ENCODE measurements around the gene CD226. TPM values are rescaled to one million over a fixed set of nuclear protein-coding genes. Genes with fewer than 3 reads are reported as not detected.

CD226 gene
- total RNA-seq, 1 experiment from 2014 or later, result 1.2 TPM

DNA sequence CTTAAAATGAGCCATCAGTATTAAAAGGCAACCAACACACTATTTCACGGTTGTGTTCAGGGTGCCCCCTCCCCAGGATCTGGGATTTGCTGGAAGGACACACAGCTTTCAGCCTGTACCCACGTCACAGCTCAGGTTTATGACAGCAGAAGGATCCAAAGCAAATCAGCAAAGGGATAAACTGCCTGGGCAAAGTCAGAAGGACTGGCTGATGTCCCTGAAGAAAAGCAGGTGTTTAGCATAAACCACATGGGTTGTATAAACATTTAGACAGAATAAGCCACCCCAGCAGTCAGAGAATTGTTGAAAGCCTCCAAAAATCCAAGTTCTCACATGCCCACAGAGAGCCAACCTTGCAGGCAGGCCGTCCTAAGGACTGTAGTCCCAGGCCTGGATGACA is 63.9 kb downstream of the CD226 start:
- Histone ChIP-seq H3K27ac (ENCODE audit: low read depth, low read length) (no peak overlapping the region), H3K27me3 (ENCODE audit: insufficient read depth, low read length) (no peaks in the 10 kb centered on the region), H3K9ac (ENCODE audit: low read length) (no peak overlapping the region), H3K4me2 (ENCODE audit: low read length) (no peak overlapping the region), H3K4me1 (ENCODE audit: control insufficient read depth in 1 of 2, insufficient read depth in 2 of 2, low read length in 2 of 2) (no peaks in the 10 kb centered on the region), H3K4me3 (replicated peaks in 1 of 2; ENCODE audit: low read depth in 1 of 2, low read length in 2 of 2) (no peak overlapping the region), H3K36me3 (ENCODE audit: control insufficient read depth in 1 of 2, insufficient read depth in 2 of 2, low read length in 2 of 2) (no peaks in the 10 kb centered on the region), H2AFZ (ENCODE audit: low read depth, low read length, poor library complexity, severe bottlenecking) (no peak overlapping the region), H3K79me2 (ENCODE audit: insufficient read depth, low read length) (no peaks in the 10 kb centered on the region), H4K20me1 (ENCODE audit: insufficient read depth) (no peaks in the 10 kb centered on the region), H3K9me2 (ENCODE audit: insufficient read depth) (no peaks in the 10 kb centered on the region), H3K9me3 (ENCODE audit: control insufficient read depth in 1 of 2, insufficient read depth in 1 of 2, low read depth in 1 of 2, low read length in 2 of 2) (no peaks in the 10 kb centered on the region)
- ChIA-PET POLR2A (no interaction called here), RAD21 (ENCODE audit: low non-redundant PET in 1 of 2, low total read pairs in 2 of 2, uncharacterized antibody in 2 of 2, unreplicated experiment in 2 of 2) (no interaction called here), CTCF (no interaction called here)
- ATAC-seq (no peak), DNase-seq (ENCODE audit: low read depth, low spot score) (no peak)
- TF ChIP-seq EZH2 (IDR thresholded peaks at IDR 0.05), result no peak
- TF ChIP-seq, protein P1, sequence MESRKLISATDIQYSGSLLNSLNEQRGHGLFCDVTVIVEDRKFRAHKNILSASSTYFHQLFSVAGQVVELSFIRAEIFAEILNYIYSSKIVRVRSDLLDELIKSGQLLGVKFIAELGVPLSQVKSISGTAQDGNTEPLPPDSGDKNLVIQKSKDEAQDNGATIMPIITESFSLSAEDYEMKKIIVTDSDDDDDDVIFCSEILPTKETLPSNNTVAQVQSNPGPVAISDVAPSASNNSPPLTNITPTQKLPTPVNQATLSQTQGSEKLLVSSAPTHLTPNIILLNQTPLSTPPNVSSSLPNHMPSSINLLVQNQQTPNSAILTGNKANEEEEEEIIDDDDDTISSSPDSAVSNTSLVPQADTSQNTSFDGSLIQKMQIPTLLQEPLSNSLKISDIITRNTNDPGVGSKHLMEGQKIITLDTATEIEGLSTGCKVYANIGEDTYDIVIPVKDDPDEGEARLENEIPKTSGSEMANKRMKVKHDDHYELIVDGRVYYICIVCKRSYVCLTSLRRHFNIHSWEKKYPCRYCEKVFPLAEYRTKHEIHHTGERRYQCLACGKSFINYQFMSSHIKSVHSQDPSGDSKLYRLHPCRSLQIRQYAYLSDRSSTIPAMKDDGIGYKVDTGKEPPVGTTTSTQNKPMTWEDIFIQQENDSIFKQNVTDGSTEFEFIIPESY (IDR thresholded peaks at IDR 0.05; ENCODE audit: extremely low read depth, insufficient replicate concordance, low read length), result no peak
- intact Hi-C loops (cut with micrococcal nuclease), result no loop called here
- no TSS peak for BruUV-seq (replicated peaks)

DNA sequence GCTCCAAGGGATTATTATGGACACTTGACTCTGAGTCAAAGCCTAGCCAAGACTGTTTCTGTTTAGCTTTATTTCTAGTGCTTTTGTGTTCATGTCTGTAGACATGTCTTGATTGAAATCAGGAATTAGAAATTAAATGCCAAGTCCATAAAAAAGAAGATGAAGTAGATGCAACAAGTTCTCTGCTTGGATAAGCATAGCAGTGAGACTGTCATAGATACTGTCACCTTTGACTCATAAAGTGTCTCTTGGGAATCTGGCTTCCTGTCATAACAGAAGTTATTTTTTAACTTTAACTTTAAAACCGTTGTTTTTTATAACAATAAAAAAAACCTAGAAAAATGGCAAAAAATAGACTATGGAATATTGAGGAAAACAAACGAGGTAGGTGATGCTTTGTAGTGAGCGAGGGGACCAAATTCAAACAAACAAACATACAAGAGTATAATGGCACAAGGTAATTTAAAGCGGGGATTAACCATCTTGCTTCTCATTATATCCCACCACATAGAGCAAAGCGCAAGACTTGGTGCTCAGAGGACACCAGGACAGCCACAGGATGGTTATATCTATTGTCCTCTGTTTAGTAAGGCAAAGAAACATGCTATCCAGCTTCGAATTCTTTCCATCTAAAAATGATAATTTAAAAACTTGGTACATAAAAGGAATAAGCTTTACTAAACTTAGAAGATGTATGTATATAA is 64.6 kb downstream of the CD226 start:
- Histone ChIP-seq H3K4me3 (replicated peaks in 1 of 2; ENCODE audit: low read depth in 1 of 2, low read length in 2 of 2) (no peak overlapping the region), H4K20me1 (ENCODE audit: insufficient read depth) (no peaks in the 10 kb centered on the region), H3K9me2 (ENCODE audit: insufficient read depth) (no peaks in the 10 kb centered on the region), H2AFZ (ENCODE audit: low read depth, low read length, poor library complexity, severe bottlenecking) (no peak overlapping the region), H3K36me3 (ENCODE audit: control insufficient read depth in 1 of 2, insufficient read depth in 2 of 2, low read length in 2 of 2) (no peaks in the 10 kb centered on the region), H3K9ac (ENCODE audit: low read length) (no peak overlapping the region), H3K79me2 (ENCODE audit: insufficient read depth, low read length) (no peaks in the 10 kb centered on the region), H3K27ac (ENCODE audit: low read depth, low read length) (no peak overlapping the region), H3K4me1 (ENCODE audit: control insufficient read depth in 1 of 2, insufficient read depth in 2 of 2, low read length in 2 of 2) (no peaks in the 10 kb centered on the region), H3K27me3 (ENCODE audit: insufficient read depth, low read length) (no peaks in the 10 kb centered on the region), H3K4me2 (ENCODE audit: low read length) (no peak overlapping the region), H3K9me3 (ENCODE audit: control insufficient read depth in 1 of 2, insufficient read depth in 1 of 2, low read depth in 1 of 2, low read length in 2 of 2) (no peaks in the 10 kb centered on the region)
- TF ChIP-seq, protein P2, sequence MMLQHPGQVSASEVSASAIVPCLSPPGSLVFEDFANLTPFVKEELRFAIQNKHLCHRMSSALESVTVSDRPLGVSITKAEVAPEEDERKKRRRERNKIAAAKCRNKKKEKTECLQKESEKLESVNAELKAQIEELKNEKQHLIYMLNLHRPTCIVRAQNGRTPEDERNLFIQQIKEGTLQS (IDR thresholded peaks at IDR 0.05), result no peak
- no peak for TF ChIP-seq EGR1 (IDR thresholded peaks at IDR 0.05; ENCODE audit: low read depth)
- TF ChIP-seq SP1 (IDR thresholded peaks at IDR 0.05; ENCODE audit: low read depth), result no peak
- no peak for TF ChIP-seq ELF1 (IDR thresholded peaks at IDR 0.05; ENCODE audit: borderline replicate concordance, low read depth)
- ChIA-PET POLR2A (no interaction called here), CTCF (no interaction called here), RAD21 (ENCODE audit: low non-redundant PET in 1 of 2, low total read pairs in 2 of 2, uncharacterized antibody in 2 of 2, unreplicated experiment in 2 of 2) (no interaction called here)
- intact Hi-C loops (cut with micrococcal nuclease), result no loop called here
- no peak for ATAC-seq
- no TSS peak for BruUV-seq (replicated peaks)
- DNase-seq (ENCODE audit: low read depth, low spot score), result no peak

Measured in HCT116 (cell line).